ENCODE measurements around the gene ADAT3. TPM values are rescaled to one million over a fixed set of nuclear protein-coding genes. Genes with fewer than 3 reads are reported as not detected.

ADAT3 gene
- total and polyA plus RNA-seq, 10 donors, result 3.2 to 11.0 (median 8.2) TPM

- peaks cover 0 to 10% (median 0%) of the 10 kb centered on the region in 6 donors for H3K36me3 ChIP-seq
- intact Hi-C loops (cut with DNase I; ENCODE audit: low total_unique reads), result no loop called here
- no peaks in the 10 kb centered on the region for H3K9me3 ChIP-seq
- peak overlapping the region; percentile 63 to 92 (median 70) for H3K4me3 ChIP-seq
- TF ChIP-seq POLR2A (IDR thresholded peaks at IDR 0.05) (no peak), POLR2AphosphoS5 (IDR thresholded peaks at IDR 0.05) (peak in 1 of 3 donors; percentile 34)
- 7 to 28% (median 17%) methylated on average over 13 to 21 of the region's 21 CpGs for WGBS, 5 donors
- DNase-seq, result no peak
- H3K4me1 ChIP-seq, result peaks cover 33 to 85% (median 73%) of the 10 kb centered on the region in 6 donors
- H3K27ac ChIP-seq, result peak overlapping the region; percentile 80 to 99 (median 98)
- H3K27me3 ChIP-seq (replicated peaks in 1 of 7), result no peaks in the 10 kb centered on the region
Measured at GRCh38 chr19:1942934-1943555, 37.8 kb downstream of the ADAT3 start.

DNA sequence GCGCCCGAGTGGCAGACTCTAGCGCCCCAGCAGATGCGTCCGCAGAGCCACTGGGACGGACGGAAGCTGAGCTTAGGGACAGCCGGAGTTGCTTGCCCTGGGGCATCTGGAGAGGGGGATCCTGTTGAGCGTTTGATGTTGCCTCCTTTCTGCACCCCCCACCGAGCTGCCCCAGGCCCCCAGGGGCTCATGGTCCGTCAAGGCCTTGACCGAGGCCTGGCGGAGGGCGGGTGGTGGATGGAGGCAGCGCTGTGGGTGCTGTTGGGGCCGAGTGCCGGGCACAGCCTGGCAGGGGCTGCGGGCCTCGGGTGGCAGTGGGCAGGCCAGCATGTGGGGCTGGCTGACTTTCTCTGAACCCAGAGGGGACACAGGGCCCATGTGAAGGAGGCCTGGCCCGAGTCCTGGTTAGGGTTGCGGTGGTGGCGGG is 38.5 kb downstream of the ADAT3 start:
- no peaks in the 10 kb centered on the region for H3K27me3 ChIP-seq (replicated peaks in 1 of 7)
- intact Hi-C loops (cut with DNase I; ENCODE audit: low total_unique reads), result no loop called here
- peak overlapping the region in 5 of 8 donors; percentile 63 to 92 (median 77) for H3K4me3 ChIP-seq
- 73 to 98% (median 77%) methylated on average over 11 to 22 of the region's 22 CpGs for WGBS, 5 donors
- DNase-seq, result no peak
- H3K27ac ChIP-seq, result peak overlapping the region in 7 of 8 donors; percentile 95 to 99 (median 98)
- peaks cover 0 to 11% (median 0%) of the 10 kb centered on the region in 6 donors for H3K36me3 ChIP-seq
- peak in 1 of 3 donors; percentile 15 for TF ChIP-seq POLR2AphosphoS5 (IDR thresholded peaks at IDR 0.05)
- no peak for TF ChIP-seq POLR2A (IDR thresholded peaks at IDR 0.05)
- no peak for TF ChIP-seq CTCF (IDR thresholded peaks at IDR 0.05 in 8 of 11, conservative IDR thresholded peaks at IDR 0.05 in 3 of 11)
- peaks cover 33 to 86% (median 75%) of the 10 kb centered on the region in 6 donors for H3K4me1 ChIP-seq
- no peaks in the 10 kb centered on the region for H3K9me3 ChIP-seq

DNA sequence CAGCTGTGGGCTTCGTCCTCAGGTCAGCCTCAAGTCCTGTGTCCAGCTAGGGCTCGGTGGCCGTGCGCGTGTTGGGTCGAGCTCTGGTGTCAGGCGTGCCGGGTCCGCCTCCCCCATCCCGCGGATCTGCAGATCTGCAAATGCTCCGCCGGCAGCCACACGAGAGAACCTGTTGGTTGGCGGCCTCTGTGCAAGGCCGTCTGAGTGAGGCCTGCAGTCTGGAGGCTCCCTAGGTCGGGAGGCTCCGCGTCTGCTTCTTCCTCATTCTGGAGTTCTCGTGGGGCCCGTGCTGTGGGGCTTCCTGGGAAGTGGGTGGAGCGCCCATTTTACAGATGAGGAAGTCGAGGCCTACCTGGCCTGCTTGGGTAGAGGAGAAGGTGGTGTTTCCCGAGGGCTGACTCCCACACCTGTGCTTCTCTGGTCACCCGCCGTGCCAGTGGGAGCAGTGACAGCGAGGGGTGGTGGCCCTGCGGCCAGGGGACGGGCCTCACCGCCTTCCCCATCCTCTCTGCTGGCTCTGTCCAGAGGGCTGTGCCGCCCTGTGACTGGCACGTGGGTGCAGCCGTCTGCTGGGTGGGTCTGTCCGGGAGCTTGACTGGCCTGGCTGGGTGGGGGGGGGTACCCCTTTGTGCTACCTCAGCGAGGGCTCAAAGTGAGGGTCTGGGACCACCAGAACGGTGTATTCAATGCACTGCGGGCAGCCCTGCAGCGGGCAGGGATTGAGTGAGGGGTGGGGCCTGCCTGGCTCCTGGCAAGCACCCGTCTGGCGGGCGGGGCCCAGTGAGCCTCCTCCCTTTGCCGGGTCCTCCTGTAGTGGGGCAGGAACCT is 39.1 kb downstream of the ADAT3 start:
- DNase-seq, result no peak
- H3K4me1 ChIP-seq, result peaks cover 33 to 86% (median 77%) of the 10 kb centered on the region in 6 donors
- no peaks in the 10 kb centered on the region for H3K27me3 ChIP-seq (replicated peaks in 1 of 7)
- H3K27ac ChIP-seq, result peak overlapping the region in 5 of 8 donors; percentile 97 to 99 (median 99)
- peak overlapping the region in 4 of 8 donors; percentile 8 to 92 (median 78) for H3K4me3 ChIP-seq
- 72 to 86% (median 81%) methylated on average over 30 to 42 of the region's 42 CpGs for WGBS, 5 donors
- TF ChIP-seq POLR2A (IDR thresholded peaks at IDR 0.05) (no peak), POLR2AphosphoS5 (IDR thresholded peaks at IDR 0.05) (no peak), CTCF (IDR thresholded peaks at IDR 0.05 in 8 of 11, conservative IDR thresholded peaks at IDR 0.05 in 3 of 11) (no peak)
- H3K36me3 ChIP-seq, result peaks cover 0 to 18% (median under 1%) of the 10 kb centered on the region in 6 donors
- H3K9me3 ChIP-seq, result no peaks in the 10 kb centered on the region
- intact Hi-C loops (cut with DNase I; ENCODE audit: low total_unique reads), result no loop called here

- 91 to 93% (median 92%) methylated on average over 3 to 30 of the region's 30 CpGs for WGBS, 5 donors
- intact Hi-C loops (cut with DNase I; ENCODE audit: low total_unique reads), result loop anchor here (5.0 kb wide), 1 partner anchor 67 kb away; no protein-coding TSS in a partner anchor
- no peaks in the 10 kb centered on the region for H3K9me3 ChIP-seq
- peaks cover 28 to 85% (median 75%) of the 10 kb centered on the region in 6 donors for H3K4me1 ChIP-seq
- DNase-seq, result no peak
- no peaks in the 10 kb centered on the region for H3K27me3 ChIP-seq (replicated peaks in 1 of 7)
- H3K36me3 ChIP-seq, result peaks cover 0 to 25% (median 4%) of the 10 kb centered on the region in 6 donors
- H3K27ac ChIP-seq, result peak overlapping the region in 3 of 8 donors; percentile 99
- TF ChIP-seq CTCF (IDR thresholded peaks at IDR 0.05 in 8 of 11, conservative IDR thresholded peaks at IDR 0.05 in 3 of 11), result no peak
- no peak for TF ChIP-seq POLR2AphosphoS5 (IDR thresholded peaks at IDR 0.05)
- no peak for TF ChIP-seq POLR2A (IDR thresholded peaks at IDR 0.05)
- H3K4me3 ChIP-seq, result peak overlapping the region in 1 of 8 donors; percentile 92
Measured at GRCh38 chr19:1944916-1945561, 39.8 kb downstream of the ADAT3 start.

Data from spleen (tissue), 11 donors.